HepG2 (cell line): ENCODE measurements around the gene BPIFB6. TPM values are rescaled to one million over a fixed set of nuclear protein-coding genes. Genes with fewer than 3 reads are reported as not detected.

Source experiments
- BHLHE40 ChIP-seq: IDR thresholded peaks from 2 replicates; pipeline ENCODE4 v1.6.1; 2011; ENCODE audit warnings: low read length, improper control_type of control experiment
- CBX2 ChIP-seq, 2 experiments: fragments of 200-600 bp in 1 of 2; sonication (generic); formaldehyde crosslinking in 1 of 2; IDR thresholded peaks; 2 replicates each; pipeline versions ENCODE4 v1.7.0 to v1.8.1; 2018 to 2022; ENCODE audit warnings: low read depth in 2 of 2, low read length in 1 of 2, mild to moderate bottlenecking in 1 of 2, missing genetic modification reagents in 1 of 2
- ELF1 ChIP-seq: sonication (generic); formaldehyde crosslinking; IDR thresholded peaks from 2 replicates; pipeline ENCODE4 v1.4.0; 2020; ENCODE audit warnings: missing genetic modification reagents
- HOXA7 ChIP-seq: sonication (generic); formaldehyde crosslinking; IDR thresholded peaks from 2 replicates; pipeline ENCODE4 v1.8.1; 2022; ENCODE audit warnings: mild to moderate bottlenecking, missing genetic modification reagents, moderate library complexity
- JUN ChIP-seq: sonication (generic); formaldehyde crosslinking; IDR thresholded peaks from 2 replicates; pipeline ENCODE4 v1.4.0; 2020; ENCODE audit warnings: mild to moderate bottlenecking, missing genetic modification reagents
- KDM5B ChIP-seq: sonication (generic); formaldehyde crosslinking; IDR thresholded peaks from 2 replicates; pipeline ENCODE4 v1.4.0; 2020; ENCODE audit warnings: missing genetic modification reagents, mild to moderate bottlenecking, borderline replicate concordance
- KLF9 ChIP-seq: IDR thresholded peaks from 2 replicates; pipeline ENCODE4 v1.6.1; 2016; ENCODE audit warnings: low read depth
- KMT2B ChIP-seq: IDR thresholded peaks from 2 replicates; pipeline ENCODE4 v1.6.1; 2016; ENCODE audit warnings: missing genetic modification reagents, missing compliant biosample characterization
- MBNL3 ChIP-seq: fragments of 250-450 bp; sonication (Bioruptor Pico); conservative IDR thresholded peaks from 2 replicates; pipeline ENCODE4 v1.8.0; 2022; ENCODE audit warnings: mild to moderate bottlenecking, inconsistent platforms
- POLR2AphosphoS5 ChIP-seq: IDR thresholded peaks from 2 replicates; pipeline ENCODE4 v1.6.1; 2012; ENCODE audit warnings: low read depth, low read length
- RARG ChIP-seq: sonication (generic); formaldehyde crosslinking; IDR thresholded peaks from 2 replicates; pipeline ENCODE4 v1.4.0; 2020; ENCODE audit warnings: low read depth, mild to moderate bottlenecking, missing genetic modification reagents
- XRCC5 ChIP-seq: fragments of 200-400 bp; formaldehyde crosslinking; optimal IDR thresholded peaks from 2 replicates; pipeline ENCODE3; 2017; ENCODE audit warnings: mild to moderate bottlenecking, low read length
- ZNF207 ChIP-seq: fragments of 450-650 bp; IDR thresholded peaks from 2 replicates; pipeline ENCODE4 v1.6.1; 2016; ENCODE audit warnings: antibody characterized with exemption, borderline replicate concordance
- ZNF263 ChIP-seq: sonication (generic); formaldehyde crosslinking; IDR thresholded peaks from 2 replicates; pipeline ENCODE4 v1.4.0; 2020; ENCODE audit warnings: missing genetic modification reagents
- ZNF563 ChIP-seq: sonication (generic); formaldehyde crosslinking; IDR thresholded peaks from 2 replicates; pipeline ENCODE4 v1.8.0; 2022; ENCODE audit warnings: mild to moderate bottlenecking, moderate library complexity, missing genetic modification reagents
- ZNF709 ChIP-seq: sonication (generic); formaldehyde crosslinking; IDR thresholded peaks from 2 replicates; pipeline ENCODE4 v1.5.0; 2020; ENCODE audit warnings: mild to moderate bottlenecking, missing genetic modification reagents
- ZNF777 ChIP-seq: sonication (generic); formaldehyde crosslinking; IDR thresholded peaks from 2 replicates; pipeline ENCODE4 v1.4.0; 2020; ENCODE audit warnings: missing genetic modification reagents
- ZNF816 ChIP-seq: sonication (generic); formaldehyde crosslinking; IDR thresholded peaks from 2 replicates; pipeline ENCODE4 v1.8.0; 2022; ENCODE audit warnings: missing genetic modification reagents, mild to moderate bottlenecking, borderline replicate concordance
- ZSCAN22 ChIP-seq: sonication (generic); formaldehyde crosslinking; IDR thresholded peaks from 2 replicates; pipeline ENCODE4 v1.4.0; 2020; ENCODE audit warnings: mild to moderate bottlenecking, missing genetic modification reagents
- polyA plus RNA-seq, 8 experiments: library from polyadenylated mRNA; depleted of rRNA in 3 of 8; stranded (reverse) in 7 of 8; unstranded in 1 of 8; fragments of >200 nt; fragmentation: Illumina TruSeq in 4 of 8; extraction: Trizol in 4 of 8; gene quantifications; 2 replicates each; pipeline versions ENCODE4 v1.2.1 to v1.2.3, GENCODE V29; 2011 to 2016; ENCODE audit warnings: low read depth in 4 of 8, missing spikeins in 1 of 8, mixed read lengths in 1 of 8; ENCODE audit not compliant: insufficient read depth in 1 of 8
- total RNA-seq, 5 experiments: library from RNA; depleted of rRNA; stranded (reverse); fragments of >200 nt; fragmentation: Illumina TruSeq; extraction: Trizol; gene quantifications; 2 replicates each; pipeline ENCODE4 v1.2.3, GENCODE V29; 2016; ENCODE audit warnings: low read depth in 1 of 5
- TF ChIP-seq, protein P1 (sequence below): IDR thresholded peaks from 2 replicates; pipeline ENCODE4 v1.6.1; 2016; ENCODE audit warnings: mild to moderate bottlenecking
- TF ChIP-seq, protein P2 (sequence below): IDR thresholded peaks from 2 replicates; pipeline ENCODE4 v1.6.1; 2012; ENCODE audit warnings: inconsistent platforms
- TF ChIP-seq, protein P3 (sequence below): sonication (generic); formaldehyde crosslinking; IDR thresholded peaks from 2 replicates; pipeline ENCODE4 v1.8.0; 2022; ENCODE audit warnings: mild to moderate bottlenecking, missing genetic modification reagents, moderate library complexity
- TF ChIP-seq, protein P4 (sequence below): sonication (generic); formaldehyde crosslinking; IDR thresholded peaks from 2 replicates; pipeline ENCODE4 v1.9.0; 2022; ENCODE audit warnings: missing genetic modification reagents, mild to moderate bottlenecking, borderline replicate concordance
- TF ChIP-seq, protein P5 (sequence below): IDR thresholded peaks from 2 replicates; pipeline ENCODE4 v1.6.1; 2012; ENCODE audit warnings: low read length, improper control_type of control experiment

The BPIFB6 gene
- total and polyA plus RNA-seq, 2 of the 13 experiments (the other 11 are each of a cell fraction or from before 2014, with no cell fraction given), result 0.13 to 1.7 TPM

DNA sequence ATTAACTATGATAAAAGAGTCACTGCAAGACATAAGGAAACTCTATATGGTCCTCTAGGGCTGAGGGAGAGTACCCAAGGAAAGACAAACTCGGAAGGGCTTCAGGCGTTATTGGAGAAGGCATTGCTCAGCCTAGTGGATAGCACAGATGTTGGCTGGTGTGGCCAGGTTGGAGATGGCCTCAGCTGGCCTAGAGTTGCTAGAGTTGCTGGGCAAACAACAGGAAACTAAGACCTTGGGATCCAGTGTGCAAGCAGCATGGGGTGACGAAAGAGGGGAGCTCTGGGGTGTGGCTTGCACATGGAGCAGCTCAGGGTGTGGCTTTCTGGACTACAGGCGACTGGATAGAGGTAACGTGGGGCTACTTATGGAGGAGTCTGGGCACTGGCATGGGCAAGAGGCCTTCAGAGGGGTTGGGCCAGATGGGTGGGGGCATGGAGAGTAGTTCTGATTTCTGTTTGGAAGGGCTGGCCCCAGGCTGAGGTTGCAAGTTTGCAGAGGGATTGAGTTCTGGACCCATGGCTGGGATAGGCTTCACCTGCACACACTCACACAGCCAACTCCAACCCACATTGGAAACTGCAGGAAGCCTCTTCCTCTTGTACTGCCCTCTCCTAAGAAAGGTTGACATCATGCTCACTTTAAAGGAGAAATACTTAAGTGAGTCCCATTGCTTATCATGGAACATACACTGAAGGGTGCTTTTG, 5.2 kb upstream of the BPIFB6 start (continued):
- no peak for TF ChIP-seq ZNF207
- TF ChIP-seq ZNF263 (CRISPR knock-in tag), result no peak
- no peak for TF ChIP-seq ZNF777 (CRISPR knock-in tag)
- TF ChIP-seq ZNF563 (CRISPR knock-in tag), result no peak
- TF ChIP-seq, protein P1, sequence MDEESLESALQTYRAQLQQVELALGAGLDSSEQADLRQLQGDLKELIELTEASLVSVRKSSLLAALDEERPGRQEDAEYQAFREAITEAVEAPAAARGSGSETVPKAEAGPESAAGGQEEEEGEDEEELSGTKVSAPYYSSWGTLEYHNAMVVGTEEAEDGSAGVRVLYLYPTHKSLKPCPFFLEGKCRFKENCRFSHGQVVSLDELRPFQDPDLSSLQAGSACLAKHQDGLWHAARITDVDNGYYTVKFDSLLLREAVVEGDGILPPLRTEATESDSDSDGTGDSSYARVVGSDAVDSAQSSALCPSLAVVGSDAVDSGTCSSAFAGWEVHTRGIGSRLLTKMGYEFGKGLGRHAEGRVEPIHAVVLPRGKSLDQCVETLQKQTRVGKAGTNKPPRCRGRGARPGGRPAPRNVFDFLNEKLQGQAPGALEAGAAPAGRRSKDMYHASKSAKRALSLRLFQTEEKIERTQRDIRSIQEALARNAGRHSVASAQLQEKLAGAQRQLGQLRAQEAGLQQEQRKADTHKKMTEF (CRISPR knock-in tag), result no peak; the same call in 1 of the 2 replicates
- TF ChIP-seq XRCC5, result no peak
- TF ChIP-seq ZNF709 (CRISPR knock-in tag), result no peak; the same call in 1 of the 2 replicates
- no peak; the same call in 1 of the 2 replicates for TF ChIP-seq KMT2B (CRISPR knock-in tag)
- no peak for TF ChIP-seq BHLHE40
- no peak for TF ChIP-seq ELF1 (CRISPR knock-in tag)
- no peak; the same call in 1 of the 2 replicates for TF ChIP-seq KLF9
- no peak for TF ChIP-seq HOXA7 (CRISPR knock-in tag)
- no peak for TF ChIP-seq MBNL3
- TF ChIP-seq, protein P2, sequence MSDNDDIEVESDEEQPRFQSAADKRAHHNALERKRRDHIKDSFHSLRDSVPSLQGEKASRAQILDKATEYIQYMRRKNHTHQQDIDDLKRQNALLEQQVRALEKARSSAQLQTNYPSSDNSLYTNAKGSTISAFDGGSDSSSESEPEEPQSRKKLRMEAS, result peak; percentile 22; the same call in 1 of the 2 replicates
- TF ChIP-seq POLR2AphosphoS5, result peak; percentile 74
- no peak for TF ChIP-seq JUN (CRISPR knock-in tag)
- TF ChIP-seq CBX2 (IDR thresholded peaks at IDR 0.05; ENCODE audit: low read depth, low read length), result no peak
- TF ChIP-seq CBX2 (CRISPR knock-in tag; IDR thresholded peaks at IDR 0.05; ENCODE audit: low read depth), result no peak
- TF ChIP-seq ZSCAN22, result no peak; the same call in 1 of the 2 replicates
- TF ChIP-seq, protein P3, sequence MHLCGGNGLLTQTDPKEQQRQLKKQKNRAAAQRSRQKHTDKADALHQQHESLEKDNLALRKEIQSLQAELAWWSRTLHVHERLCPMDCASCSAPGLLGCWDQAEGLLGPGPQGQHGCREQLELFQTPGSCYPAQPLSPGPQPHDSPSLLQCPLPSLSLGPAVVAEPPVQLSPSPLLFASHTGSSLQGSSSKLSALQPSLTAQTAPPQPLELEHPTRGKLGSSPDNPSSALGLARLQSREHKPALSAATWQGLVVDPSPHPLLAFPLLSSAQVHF (CRISPR knock-in tag), result peak; percentile 56; the same call in 1 of the 2 replicates
- TF ChIP-seq KDM5B (CRISPR knock-in tag), result no peak; the same call in 1 of the 2 replicates
- TF ChIP-seq ZNF816 (CRISPR knock-in tag), result no peak
- TF ChIP-seq, protein P4, sequence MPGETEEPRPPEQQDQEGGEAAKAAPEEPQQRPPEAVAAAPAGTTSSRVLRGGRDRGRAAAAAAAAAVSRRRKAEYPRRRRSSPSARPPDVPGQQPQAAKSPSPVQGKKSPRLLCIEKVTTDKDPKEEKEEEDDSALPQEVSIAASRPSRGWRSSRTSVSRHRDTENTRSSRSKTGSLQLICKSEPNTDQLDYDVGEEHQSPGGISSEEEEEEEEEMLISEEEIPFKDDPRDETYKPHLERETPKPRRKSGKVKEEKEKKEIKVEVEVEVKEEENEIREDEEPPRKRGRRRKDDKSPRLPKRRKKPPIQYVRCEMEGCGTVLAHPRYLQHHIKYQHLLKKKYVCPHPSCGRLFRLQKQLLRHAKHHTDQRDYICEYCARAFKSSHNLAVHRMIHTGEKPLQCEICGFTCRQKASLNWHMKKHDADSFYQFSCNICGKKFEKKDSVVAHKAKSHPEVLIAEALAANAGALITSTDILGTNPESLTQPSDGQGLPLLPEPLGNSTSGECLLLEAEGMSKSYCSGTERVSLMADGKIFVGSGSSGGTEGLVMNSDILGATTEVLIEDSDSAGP, result no peak; the same call in 1 of the 2 replicates
- no peak for TF ChIP-seq RARG
- TF ChIP-seq, protein P5, sequence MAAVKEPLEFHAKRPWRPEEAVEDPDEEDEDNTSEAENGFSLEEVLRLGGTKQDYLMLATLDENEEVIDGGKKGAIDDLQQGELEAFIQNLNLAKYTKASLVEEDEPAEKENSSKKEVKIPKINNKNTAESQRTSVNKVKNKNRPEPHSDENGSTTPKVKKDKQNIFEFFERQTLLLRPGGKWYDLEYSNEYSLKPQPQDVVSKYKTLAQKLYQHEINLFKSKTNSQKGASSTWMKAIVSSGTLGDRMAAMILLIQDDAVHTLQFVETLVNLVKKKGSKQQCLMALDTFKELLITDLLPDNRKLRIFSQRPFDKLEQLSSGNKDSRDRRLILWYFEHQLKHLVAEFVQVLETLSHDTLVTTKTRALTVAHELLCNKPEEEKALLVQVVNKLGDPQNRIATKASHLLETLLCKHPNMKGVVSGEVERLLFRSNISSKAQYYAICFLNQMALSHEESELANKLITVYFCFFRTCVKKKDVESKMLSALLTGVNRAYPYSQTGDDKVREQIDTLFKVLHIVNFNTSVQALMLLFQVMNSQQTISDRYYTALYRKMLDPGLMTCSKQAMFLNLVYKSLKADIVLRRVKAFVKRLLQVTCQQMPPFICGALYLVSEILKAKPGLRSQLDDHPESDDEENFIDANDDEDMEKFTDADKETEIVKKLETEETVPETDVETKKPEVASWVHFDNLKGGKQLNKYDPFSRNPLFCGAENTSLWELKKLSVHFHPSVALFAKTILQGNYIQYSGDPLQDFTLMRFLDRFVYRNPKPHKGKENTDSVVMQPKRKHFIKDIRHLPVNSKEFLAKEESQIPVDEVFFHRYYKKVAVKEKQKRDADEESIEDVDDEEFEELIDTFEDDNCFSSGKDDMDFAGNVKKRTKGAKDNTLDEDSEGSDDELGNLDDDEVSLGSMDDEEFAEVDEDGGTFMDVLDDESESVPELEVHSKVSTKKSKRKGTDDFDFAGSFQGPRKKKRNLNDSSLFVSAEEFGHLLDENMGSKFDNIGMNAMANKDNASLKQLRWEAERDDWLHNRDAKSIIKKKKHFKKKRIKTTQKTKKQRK, result no peak
